VCaP (cell line): ENCODE results near the gene CADM1.

Experiments
- H3K27ac ChIP-seq: fragments of 450-650 bp; 2 replicates; pipeline ENCODE4 v1.5.1; 2017
- CTCF ChIP-seq: fragments of 450-650 bp; conservative IDR thresholded peaks from 2 replicates; pipeline ENCODE4 v1.5.1; 2017; ENCODE audit warnings: mild to moderate bottlenecking, moderate library complexity

The CADM1 gene

GRCh38 chr11:115425250-115425649, 79.0 kb downstream of the CADM1 start:
- H3K27ac ChIP-seq: no peak overlapping the region
- no peak for TF ChIP-seq CTCF

- no peak for TF ChIP-seq CTCF
- no peak overlapping the region for H3K27ac ChIP-seq
Observed at GRCh38 chr11:115423728-115424459, 80.3 kb downstream of the CADM1 start.

GRCh38 chr11:115421992-115422689, 82.1 kb downstream of the CADM1 start:
- H3K27ac ChIP-seq: peak overlapping the region; percentile 72
- TF ChIP-seq CTCF: no peak

- no peak for TF ChIP-seq CTCF
- peak overlapping the region; percentile 72 for H3K27ac ChIP-seq
Observed at GRCh38 chr11:115421352-115421991, 82.7 kb downstream of the CADM1 start.

GRCh38 chr11:115420505-115420904, 83.7 kb downstream of the CADM1 start:
- no peak for TF ChIP-seq CTCF
- peak overlapping the region; percentile 72 for H3K27ac ChIP-seq

- TF ChIP-seq CTCF: no peak
- H3K27ac ChIP-seq: no peak overlapping the region
Observed at GRCh38 chr11:115418626-115419025, 85.6 kb downstream of the CADM1 start.

GRCh38 chr11:115418081-115418480, 86.1 kb downstream of the CADM1 start:
- TF ChIP-seq CTCF: no peak
- H3K27ac ChIP-seq: no peak overlapping the region
